ENCODE data around the gene CXXC1.

- TF ChIP-seq, protein P1, sequence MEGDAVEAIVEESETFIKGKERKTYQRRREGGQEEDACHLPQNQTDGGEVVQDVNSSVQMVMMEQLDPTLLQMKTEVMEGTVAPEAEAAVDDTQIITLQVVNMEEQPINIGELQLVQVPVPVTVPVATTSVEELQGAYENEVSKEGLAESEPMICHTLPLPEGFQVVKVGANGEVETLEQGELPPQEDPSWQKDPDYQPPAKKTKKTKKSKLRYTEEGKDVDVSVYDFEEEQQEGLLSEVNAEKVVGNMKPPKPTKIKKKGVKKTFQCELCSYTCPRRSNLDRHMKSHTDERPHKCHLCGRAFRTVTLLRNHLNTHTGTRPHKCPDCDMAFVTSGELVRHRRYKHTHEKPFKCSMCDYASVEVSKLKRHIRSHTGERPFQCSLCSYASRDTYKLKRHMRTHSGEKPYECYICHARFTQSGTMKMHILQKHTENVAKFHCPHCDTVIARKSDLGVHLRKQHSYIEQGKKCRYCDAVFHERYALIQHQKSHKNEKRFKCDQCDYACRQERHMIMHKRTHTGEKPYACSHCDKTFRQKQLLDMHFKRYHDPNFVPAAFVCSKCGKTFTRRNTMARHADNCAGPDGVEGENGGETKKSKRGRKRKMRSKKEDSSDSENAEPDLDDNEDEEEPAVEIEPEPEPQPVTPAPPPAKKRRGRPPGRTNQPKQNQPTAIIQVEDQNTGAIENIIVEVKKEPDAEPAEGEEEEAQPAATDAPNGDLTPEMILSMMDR (IDR thresholded peaks at IDR 0.05), result no peak
- no peak for TF ChIP-seq POLR2A (IDR thresholded peaks at IDR 0.05)
- TF ChIP-seq POLR2AphosphoS5 (IDR thresholded peaks at IDR 0.05), result no peak
- no peak for TF ChIP-seq EP300 (IDR thresholded peaks at IDR 0.05)
Measured at GRCh38 chr18:50331691-50332090, 44.2 kb upstream of the CXXC1 start.

Data from sigmoid colon (tissue), 4 donors.